Measurements from ENCODE around the gene TMEM132D.

Gene TMEM132D

DNA sequence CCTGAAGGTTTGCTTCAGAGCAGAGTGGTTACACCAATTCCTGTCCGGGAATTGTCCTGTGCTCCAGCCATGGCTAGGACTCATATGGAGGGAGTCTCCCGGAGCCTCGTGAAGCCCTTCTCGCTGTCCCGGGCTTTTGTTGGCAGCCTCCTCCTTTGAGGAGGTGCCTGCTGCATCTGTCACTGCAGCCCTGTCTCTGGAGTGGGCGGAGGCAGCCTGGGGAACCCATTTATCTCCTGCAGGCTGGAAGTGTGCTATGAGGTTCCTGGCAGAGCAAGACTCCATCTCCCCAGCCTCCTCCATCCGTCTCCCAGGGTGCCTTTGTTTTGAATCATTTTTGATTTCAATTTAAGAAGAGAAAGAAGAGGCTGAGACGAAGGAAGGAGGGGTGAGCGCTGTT lies 695.3 kb downstream of the TMEM132D start:
- TF ChIP-seq, protein P1, sequence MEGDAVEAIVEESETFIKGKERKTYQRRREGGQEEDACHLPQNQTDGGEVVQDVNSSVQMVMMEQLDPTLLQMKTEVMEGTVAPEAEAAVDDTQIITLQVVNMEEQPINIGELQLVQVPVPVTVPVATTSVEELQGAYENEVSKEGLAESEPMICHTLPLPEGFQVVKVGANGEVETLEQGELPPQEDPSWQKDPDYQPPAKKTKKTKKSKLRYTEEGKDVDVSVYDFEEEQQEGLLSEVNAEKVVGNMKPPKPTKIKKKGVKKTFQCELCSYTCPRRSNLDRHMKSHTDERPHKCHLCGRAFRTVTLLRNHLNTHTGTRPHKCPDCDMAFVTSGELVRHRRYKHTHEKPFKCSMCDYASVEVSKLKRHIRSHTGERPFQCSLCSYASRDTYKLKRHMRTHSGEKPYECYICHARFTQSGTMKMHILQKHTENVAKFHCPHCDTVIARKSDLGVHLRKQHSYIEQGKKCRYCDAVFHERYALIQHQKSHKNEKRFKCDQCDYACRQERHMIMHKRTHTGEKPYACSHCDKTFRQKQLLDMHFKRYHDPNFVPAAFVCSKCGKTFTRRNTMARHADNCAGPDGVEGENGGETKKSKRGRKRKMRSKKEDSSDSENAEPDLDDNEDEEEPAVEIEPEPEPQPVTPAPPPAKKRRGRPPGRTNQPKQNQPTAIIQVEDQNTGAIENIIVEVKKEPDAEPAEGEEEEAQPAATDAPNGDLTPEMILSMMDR (conservative IDR thresholded peaks at IDR 0.05; ENCODE audit: low read depth, low read length): no peak
- H3K36me3 ChIP-seq (ENCODE audit: insufficient read depth): no peaks in the 10 kb centered on the region
- H3K27me3 ChIP-seq (ENCODE audit: insufficient read depth, low read depth): no peaks in the 10 kb centered on the region
- H3K4me3 ChIP-seq (IDR thresholded peaks at IDR 0.05; ENCODE audit: insufficient read depth, low read depth, low read length): no peak overlapping the region
- no peak overlapping the region for H2AFZ ChIP-seq (ENCODE audit: low read depth)
- H3K4me1 ChIP-seq (ENCODE audit: low read depth, poor library complexity, severe bottlenecking): no peaks in the 10 kb centered on the region
- no peaks in the 10 kb centered on the region for H3K79me2 ChIP-seq (ENCODE audit: insufficient read depth, low read depth)
- no peak overlapping the region for H3K4me2 ChIP-seq
- H4K20me1 ChIP-seq (ENCODE audit: insufficient read depth): no peaks in the 10 kb centered on the region
- no peak overlapping the region for H3K27ac ChIP-seq
- no peak overlapping the region for H3K9ac ChIP-seq

DNA sequence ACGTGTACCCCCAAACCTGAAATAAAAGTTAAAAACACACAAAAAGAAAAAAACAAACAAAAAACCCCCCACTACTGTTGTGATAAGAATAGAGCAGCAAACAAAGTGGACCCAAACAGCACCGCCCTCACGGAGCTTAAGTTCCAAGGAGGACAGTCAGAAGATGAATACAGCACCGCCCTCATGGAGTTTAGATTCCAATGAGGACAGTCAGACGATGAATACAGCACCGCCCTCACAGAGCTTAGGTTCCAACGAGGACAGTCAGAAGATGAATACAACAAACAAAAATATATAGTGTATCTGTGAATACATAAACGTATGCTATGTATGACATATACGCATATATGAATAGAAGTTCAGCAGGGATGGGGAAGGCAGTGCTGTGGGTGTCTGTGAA lies 696.7 kb downstream of the TMEM132D start:
- Histone ChIP-seq H3K4me2 (no peak overlapping the region), H3K79me2 (ENCODE audit: insufficient read depth, low read depth) (no peaks in the 10 kb centered on the region), H3K27ac (no peak overlapping the region), H4K20me1 (ENCODE audit: insufficient read depth) (no peaks in the 10 kb centered on the region), H3K4me3 (IDR thresholded peaks at IDR 0.05; ENCODE audit: insufficient read depth, low read depth, low read length) (no peak overlapping the region), H3K9ac (no peak overlapping the region), H3K36me3 (ENCODE audit: insufficient read depth) (no peaks in the 10 kb centered on the region), H2AFZ (ENCODE audit: low read depth) (no peak overlapping the region), H3K27me3 (ENCODE audit: insufficient read depth, low read depth) (no peaks in the 10 kb centered on the region), H3K4me1 (ENCODE audit: low read depth, poor library complexity, severe bottlenecking) (no peaks in the 10 kb centered on the region)
- TF ChIP-seq, protein P1 (conservative IDR thresholded peaks at IDR 0.05; ENCODE audit: low read depth, low read length): no peak

DNA sequence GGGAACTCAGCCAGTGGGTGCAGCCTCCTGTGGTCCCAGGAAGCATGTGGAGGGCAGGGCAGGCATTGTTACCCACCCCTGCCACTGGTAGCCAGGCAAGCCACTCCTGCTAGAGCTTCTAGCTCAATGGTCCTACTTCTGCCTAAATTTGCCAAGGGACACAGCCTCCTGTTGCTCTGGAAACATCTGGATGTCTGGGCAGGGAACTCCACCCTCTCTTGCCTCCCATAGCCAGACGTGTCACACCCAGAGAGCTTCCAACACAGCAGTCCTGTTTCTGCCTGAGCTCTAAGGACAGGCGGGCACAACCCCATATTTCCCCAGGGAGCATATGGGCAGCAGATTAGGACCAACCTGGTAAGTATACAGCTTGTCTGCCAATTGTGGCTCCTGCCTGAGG lies 700.4 kb downstream of the TMEM132D start:
- H3K36me3 ChIP-seq (ENCODE audit: insufficient read depth): no peaks in the 10 kb centered on the region
- H3K4me1 ChIP-seq (ENCODE audit: low read depth, poor library complexity, severe bottlenecking): no peaks in the 10 kb centered on the region
- H3K27ac ChIP-seq: no peak overlapping the region
- no peak overlapping the region for H3K9ac ChIP-seq
- no peaks in the 10 kb centered on the region for H3K79me2 ChIP-seq (ENCODE audit: insufficient read depth, low read depth)
- H4K20me1 ChIP-seq (ENCODE audit: insufficient read depth): no peaks in the 10 kb centered on the region
- H3K4me2 ChIP-seq: no peak overlapping the region
- no peak overlapping the region for H2AFZ ChIP-seq (ENCODE audit: low read depth)
- no peaks in the 10 kb centered on the region for H3K27me3 ChIP-seq (ENCODE audit: insufficient read depth, low read depth)
- no peak overlapping the region for H3K4me3 ChIP-seq (IDR thresholded peaks at IDR 0.05; ENCODE audit: insufficient read depth, low read depth, low read length)
- TF ChIP-seq, protein P1 (conservative IDR thresholded peaks at IDR 0.05; ENCODE audit: low read depth, low read length): no peak

DNA sequence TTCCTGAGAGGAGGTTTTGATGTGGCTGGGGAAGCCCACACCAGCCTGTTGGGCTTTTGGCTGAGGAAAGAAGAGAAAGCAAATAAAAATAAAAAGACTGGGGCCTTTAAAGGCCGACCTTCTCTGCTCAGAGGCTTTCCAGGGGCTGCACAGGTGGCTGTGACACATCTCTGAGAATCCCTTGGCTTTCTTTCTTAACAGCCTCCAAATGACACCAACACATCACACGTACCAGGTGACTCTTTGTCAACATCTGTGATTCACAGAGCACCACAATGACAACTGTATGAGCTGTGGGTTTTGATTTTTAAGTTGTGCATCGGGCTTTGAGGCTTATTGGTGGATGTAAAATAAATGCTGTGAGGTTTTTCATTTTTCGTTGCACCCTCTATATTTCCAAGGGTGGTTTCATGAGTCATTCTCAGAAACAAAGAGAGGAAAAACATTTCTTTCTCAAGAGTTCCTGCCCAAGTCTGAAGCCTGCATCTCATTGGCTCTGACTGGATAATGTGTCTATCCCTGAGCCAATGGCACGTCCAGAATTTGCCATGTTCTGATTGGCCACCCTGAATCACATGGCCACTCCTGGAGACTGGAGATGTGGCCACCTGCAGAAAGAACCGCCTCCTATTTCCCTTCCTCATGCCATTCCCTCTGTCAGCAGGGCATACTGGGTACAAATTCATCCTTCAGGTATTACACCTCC lies 701.6 kb downstream of the TMEM132D start:
- H3K36me3 ChIP-seq (ENCODE audit: insufficient read depth): no peaks in the 10 kb centered on the region
- H3K27me3 ChIP-seq (ENCODE audit: insufficient read depth, low read depth): no peaks in the 10 kb centered on the region
- no peaks in the 10 kb centered on the region for H3K4me1 ChIP-seq (ENCODE audit: low read depth, poor library complexity, severe bottlenecking)
- H3K27ac ChIP-seq: no peak overlapping the region
- TF ChIP-seq, protein P1 (conservative IDR thresholded peaks at IDR 0.05; ENCODE audit: low read depth, low read length): no peak
- H3K9ac ChIP-seq: no peak overlapping the region
- H3K4me3 ChIP-seq (IDR thresholded peaks at IDR 0.05; ENCODE audit: insufficient read depth, low read depth, low read length): no peak overlapping the region
- no peaks in the 10 kb centered on the region for H3K79me2 ChIP-seq (ENCODE audit: insufficient read depth, low read depth)
- no peaks in the 10 kb centered on the region for H4K20me1 ChIP-seq (ENCODE audit: insufficient read depth)
- H3K4me2 ChIP-seq: no peak overlapping the region
- H2AFZ ChIP-seq (ENCODE audit: low read depth): no peak overlapping the region
